Fibroblast of the conjunctiva (primary cell): ENCODE data around the gene COMMD4.

Experiments used
- DNase-seq: peaks from one replicate; pipeline ENCODE4 v3.0.0-alpha.2; 2010; ENCODE audit warnings: low read depth

COMMD4 gene

DNA sequence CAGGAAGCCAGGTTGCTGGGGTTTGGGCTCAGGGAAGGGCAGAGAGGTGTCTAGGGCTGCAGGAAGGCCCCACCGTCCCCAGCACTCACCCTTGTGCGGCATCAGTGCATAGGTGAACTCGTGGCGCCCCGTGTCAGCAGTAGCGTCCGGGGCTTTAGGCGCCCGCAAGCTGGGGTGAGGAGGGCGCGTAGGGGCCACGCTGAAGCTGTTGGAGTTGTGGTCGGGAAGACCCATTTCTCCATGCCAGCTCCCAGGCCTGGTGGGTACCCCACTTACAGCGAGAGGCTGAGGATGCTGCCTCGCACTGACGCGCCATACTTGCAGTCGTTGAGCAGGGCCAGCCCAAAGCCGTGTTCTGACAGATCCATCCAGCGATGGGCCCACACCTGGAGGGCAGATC lies 20.7 kb downstream of the COMMD4 start:
- DNase-seq: no peak

DNA sequence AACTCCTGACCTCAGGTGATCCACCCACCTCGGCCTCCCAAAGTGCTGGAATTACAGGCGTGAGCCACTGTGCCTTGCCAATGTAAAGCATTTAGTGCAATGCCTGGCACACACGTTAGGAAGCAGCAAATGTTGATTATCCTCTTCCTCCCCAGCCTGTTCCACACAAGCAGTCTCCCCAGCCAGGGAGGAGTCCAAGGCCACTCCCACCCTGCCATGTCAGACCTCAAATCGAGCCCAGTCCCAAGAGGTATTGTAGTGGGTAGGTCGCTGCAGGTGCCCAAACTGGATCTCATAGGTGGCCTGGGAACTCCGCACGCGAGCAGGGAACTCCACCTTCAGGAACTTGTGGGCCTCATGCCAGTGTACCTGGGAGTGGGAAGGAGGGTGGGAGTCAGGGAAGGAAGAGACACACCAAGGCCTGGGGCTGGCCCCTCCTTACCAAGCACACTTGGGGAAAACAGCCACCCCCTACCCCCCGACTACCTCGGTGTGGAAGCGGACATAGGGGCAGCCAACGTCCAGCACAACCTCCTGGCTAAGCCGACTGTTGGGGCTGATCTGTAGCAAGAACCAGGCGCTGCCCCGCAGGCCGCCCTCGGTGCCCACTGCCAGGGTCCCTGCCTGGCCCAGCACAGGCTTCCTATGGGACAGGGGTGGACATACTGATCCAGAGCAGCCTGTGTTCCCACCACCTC lies 22.3 kb downstream of the COMMD4 start:
- no peak for DNase-seq

DNA sequence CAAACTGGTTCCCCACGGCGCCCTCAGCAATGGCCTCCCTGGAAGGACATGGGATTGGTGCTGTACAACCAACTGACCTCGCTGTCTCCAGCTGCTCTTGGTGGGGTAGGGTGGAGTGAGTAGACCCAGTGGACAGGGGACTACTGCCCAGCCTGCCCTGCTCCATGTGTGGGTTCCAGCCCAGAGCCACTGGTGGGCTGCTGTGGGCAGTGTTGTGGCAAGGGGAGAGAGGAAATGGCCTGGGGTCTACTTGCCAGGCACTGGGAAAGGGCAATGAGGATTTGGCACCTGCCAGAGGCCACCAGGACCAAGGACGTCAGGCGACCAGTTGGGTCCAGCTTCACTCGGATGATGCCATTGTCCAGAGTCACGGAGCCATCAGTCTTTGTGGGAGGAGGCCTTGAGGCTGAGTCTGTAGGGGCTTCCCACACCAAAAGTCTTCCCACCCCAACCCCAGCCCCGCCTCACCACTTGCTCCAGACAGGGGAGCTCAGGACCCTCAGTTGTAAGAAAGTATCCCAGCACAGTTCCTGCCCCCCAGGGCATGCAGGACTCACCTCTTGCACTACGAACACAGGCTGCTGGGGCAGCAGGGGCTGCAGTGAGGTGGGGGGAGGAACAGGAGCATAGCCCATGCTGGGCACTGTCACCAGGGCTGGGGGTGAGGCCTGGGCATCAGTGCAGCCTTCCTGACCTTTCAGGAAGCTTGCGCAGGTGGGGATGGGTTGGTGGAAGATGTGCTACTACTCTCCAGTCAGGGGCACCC lies 23.1 kb downstream of the COMMD4 start:
- DNase-seq: no peak

DNA sequence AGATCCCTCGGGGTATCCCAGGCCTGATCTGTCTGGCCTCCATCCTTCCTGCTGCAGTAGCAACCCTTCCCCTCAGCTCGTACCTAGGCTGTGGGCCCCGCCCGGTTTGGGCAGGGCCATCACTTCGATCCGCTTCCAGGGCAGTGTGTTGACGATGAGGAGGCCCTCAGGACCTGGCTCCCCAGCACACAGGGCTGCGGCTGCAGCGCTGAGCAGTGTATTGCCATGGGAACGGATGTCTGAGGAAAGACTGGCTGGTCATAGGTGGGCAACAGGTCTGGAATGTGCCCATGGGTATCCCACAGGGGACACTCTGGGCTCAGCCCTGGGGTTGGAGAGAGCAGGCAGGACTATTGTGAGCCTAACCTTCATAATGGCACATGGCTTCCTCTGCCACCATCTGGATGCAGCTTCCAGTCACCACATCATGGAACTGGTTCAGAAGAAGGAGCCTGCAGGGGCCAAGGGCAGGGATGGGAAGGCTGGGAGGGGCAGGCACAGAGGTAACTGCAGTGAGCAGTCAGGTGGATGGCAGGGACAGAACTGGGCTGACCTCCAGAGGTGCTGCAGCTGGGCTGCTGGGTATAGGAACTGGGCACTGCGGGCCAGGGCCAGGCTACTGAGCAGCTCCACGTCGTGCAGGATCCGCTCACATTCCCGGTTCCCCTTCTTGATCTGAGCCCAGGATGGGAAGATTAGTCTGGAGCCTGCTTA lies 23.8 kb downstream of the COMMD4 start:
- no peak for DNase-seq

DNA sequence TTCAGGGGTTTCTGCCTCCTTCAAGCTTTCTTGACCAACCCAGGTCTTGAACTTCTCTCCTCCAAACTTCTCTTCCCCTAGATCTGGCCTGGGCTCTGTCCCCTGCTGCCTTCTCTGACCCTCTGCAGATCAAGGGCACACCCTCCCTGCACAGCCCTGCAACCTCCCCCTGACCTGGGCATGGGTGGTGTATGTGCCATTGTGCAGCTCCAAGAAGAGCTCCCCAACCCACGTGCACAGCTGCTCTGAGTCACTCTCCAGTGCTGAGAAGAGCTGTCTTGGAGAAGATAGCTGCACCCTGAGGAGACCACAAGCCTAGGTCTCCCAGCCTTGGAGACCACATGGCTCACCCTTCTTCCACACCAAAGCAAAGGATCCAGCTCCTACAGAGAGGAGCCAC lies 24.5 kb downstream of the COMMD4 start:
- no peak for DNase-seq

DNA sequence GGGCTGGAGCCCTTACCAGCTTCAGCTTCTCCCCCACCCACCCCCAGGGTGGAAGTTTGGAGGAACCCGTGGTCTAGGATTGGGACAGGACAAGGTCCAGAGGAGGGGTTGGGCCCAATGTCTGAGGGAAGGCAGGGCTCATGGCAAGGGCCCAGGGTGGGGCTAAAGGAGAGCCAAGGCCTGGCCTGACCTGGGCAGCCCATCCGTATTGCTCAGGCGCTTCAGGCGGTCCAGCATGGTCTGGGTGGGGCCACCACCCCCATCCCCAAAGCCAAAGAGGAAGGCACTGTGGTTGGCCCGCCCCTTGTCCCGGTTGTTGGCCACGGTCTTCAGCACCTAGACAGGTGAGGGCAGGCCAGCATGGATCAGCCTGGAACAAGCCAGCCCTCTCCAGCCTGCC lies 25.0 kb downstream of the COMMD4 start:
- no peak for DNase-seq

DNA sequence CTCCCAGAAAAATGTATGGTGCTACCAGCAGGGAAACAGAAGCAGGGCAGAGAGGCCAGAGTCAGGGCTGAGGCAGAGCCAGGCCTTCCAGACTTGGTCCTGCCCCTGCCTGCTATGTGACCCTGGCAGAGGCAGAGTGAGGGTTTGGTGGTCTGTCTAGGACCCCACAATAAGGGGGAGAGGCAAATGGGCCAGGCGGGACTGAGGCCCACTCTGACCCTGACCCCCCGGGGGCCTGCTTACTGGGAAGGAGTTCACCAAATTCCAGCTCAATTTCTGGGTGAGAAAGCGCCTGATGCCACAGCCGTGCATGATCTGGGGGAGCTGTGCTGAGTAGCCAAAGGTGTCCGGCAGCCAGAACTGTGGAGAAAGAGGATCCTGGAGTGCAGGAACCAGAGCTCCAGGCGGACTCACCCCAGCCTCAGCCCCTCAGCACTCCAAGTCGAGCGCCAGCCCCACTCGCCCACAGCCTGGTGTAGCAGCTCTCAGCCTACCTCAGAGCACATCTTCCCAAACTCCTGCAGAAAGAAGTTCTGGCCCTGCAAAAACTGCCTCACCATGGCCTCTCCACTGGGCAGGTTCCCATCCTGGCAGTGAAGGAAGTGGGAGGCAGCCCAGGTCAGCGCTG lies 25.6 kb downstream of the COMMD4 start:
- no peak for DNase-seq

DNA sequence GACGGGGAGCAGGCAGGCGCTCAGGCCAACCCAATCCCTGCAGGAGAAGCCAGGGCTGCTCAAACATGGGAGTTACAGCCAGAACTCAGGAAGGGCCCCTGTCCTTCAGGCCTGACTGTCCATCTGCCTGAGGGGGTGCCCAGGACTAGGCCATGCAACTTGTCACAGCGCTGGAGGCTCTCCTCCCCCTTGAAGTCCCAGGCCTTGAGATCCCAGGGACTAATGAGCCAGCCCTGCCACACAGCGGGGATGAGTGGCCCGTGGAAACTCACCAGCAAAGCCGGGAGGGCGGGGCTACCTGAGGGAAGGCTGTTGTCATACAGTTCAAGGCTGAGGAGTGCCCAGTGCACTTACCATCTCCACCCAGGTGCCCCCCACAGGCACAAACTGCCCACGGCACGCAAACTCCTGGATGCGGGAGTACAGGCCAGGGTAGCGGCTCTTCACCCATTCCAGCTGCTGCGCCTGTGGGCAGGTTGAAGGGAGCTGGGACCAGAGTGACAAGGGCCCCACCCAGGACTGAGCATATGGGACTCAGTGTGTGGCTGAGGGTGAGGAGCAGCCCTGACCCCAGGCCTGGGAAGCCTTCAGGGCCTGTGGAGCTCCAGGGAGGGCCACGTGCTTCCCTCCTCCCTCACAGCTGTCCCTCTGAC lies 26.3 kb downstream of the COMMD4 start:
- DNase-seq: no peak

DNA sequence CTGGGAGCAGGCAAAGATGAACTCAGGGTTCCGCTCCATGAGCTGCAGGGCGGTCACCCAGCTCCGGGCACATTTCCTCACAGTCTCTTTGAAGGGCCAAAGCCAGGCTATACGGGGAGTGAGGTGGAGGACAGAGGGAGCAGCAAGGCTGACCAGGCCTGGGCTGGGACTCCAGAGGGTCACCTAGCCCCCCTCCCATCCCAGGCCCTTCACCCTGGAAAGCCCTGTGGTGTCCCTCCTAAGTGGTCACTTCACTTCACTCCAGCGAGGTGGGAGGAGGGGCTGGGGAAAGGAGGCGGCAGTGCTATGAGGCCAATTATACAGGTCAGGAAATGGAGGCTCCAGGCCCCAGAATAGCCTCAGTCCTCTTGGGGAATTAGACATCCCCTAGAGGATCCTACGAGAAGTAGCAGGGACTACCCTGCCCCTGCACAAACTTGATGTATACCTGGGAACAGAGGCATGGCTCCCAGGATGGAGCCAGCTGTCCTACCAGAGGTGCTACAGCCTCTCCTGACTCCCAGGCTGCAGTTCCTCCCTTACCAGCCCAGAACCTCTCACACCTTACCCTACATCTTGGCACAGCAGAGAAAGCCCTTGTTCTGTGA lies 26.9 kb downstream of the COMMD4 start:
- no peak for DNase-seq

DNA sequence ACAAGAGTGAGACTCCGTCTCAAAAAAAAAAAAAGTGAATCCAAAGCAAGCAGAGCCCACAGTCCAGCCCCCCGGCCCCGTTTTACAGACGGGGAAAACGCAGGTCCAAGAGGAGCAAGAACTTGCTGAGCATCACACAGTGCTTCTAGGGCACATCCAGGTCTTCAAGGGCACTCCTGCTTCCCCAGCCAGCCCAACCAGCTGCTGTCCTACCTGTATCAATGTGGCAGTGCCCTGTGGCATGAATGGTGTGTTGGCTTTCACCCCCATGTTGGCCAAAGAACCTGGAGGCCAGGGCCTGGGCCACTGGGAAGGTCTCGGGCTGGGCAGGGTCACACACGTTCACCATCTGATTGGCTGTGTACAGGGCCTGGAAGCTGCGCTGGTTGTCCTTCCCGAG lies 27.9 kb downstream of the COMMD4 start:
- DNase-seq: no peak

DNA sequence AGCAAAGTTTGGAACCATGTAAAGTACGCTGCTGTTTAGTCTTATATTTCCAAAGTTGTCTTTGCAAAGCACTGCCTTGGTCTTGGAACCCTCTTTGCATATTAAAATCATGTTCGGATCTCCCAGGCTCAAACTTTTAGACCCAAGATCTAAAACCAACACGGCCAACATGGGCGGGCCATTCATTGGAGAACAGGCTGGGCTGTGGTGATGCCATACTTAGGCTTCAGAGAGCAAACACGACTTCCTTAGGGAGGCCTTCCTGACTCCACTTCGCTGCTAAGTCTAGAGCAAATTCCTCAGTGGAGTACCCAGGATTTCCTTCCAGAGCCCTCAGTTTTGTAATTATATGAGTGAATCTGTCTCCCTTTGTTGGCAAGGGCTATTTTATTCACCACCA lies 29.0 kb downstream of the COMMD4 start:
- DNase-seq: no peak

DNA sequence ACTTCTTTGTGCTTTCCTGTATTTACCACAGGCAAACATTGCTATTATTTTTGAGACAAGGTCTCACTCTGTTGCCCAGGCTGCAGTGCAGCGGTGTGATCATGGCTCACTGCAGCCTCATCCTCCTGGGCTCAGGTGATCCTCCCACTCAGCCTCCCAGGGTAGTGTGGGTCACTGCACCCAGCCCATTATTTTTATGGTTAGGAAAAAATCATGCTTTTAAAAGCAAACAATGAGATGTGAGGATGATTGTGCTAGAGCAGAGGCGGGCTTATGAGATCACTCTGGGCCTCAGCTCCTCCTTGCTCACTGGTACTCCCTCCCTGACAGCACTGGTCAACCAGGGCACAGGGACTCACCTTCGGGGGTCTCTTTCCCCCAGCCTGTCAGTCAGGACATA lies 30.3 kb downstream of the COMMD4 start:
- DNase-seq: no peak

DNA sequence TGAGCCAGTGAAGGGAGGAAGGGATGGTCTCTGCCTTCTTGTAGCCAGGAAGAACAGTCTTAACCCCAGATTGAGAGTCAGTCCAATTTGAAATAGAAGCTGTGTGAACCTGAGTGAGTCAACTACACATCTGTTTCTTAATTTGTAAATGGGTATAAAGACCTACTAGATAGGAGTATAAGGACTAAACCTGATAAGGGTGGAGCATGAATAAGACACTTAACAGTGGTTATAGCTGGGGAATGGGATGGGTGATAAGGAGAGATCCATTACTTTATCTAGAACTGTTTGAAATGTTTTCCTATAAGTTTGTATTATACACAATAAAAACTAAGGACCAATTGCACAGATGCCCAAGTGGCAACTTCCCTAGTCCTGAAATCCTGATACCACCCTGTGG lies 31.1 kb downstream of the COMMD4 start:
- no peak for DNase-seq

DNA sequence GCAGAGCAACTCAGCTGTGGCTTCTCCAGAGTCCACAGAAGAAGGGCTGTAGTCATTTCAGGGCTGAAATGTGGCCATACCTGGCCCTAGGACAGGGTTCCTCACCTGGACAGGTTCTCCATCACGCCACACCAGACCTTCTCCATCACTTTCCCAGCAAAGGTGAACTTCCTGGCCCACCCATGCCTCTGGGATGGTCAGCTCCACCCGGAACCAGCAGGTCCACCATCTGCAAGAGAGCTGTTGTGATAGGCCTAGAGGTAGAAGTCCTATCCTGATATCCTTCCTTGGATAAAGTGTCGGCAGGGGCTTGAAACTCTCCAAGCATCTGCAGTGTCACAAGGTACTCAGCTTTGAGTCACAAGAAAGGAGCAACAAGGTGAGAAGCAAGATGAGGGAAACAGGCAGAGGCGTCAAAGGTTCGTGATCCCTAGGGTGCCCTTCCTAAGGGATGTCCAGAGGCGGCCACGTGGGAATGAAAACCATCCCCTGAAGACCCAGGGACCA lies 31.6 kb downstream of the COMMD4 start:
- no peak for DNase-seq

DNA sequence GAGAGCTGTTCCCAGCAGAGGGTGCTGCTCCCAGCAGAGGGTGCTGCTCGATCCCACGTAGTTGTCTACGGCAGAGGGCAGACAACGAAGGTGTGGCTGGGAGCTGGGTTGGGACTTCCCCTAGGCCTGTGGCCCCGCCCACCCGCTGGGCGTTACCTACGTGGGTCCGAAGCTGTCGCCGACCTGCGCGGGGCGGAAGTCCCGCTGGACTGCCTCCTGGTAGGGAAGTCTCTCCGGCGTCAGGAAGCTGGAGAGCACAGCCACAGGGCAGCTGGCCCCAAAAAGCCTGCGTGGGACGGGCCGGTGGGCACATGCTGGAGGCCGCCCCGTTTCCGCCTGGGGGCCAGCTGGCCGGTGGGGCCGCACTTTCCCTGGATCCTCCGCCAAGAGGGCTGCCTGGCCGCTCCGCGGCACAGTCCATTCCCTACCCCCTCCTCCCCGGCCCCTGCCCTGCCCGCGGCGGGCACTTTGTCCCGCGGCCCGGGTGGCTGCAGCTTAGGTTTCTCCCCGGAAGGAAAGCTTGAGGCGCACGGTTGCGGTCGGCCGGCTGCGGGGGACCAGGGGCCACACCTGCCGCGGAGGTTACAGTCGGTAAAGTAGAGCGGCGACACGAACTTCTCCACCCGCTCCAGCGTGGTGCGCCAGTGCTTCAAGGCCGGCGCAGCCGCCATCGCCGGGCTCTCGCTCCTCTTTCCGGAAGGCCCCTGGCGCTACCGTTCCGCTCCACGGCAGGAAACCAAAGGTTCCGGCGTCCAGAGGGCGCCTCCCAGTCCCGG lies 32.2 kb downstream of the COMMD4 start, which contains the start of gene MAN2C1:
TSS of gene MAN2C1 (minus strand) at position 695 of the 776 bp plus-strand sequence. CDS start at position 671, 24 bp downstream.
- peak; percentile 92 for DNase-seq

DNA sequence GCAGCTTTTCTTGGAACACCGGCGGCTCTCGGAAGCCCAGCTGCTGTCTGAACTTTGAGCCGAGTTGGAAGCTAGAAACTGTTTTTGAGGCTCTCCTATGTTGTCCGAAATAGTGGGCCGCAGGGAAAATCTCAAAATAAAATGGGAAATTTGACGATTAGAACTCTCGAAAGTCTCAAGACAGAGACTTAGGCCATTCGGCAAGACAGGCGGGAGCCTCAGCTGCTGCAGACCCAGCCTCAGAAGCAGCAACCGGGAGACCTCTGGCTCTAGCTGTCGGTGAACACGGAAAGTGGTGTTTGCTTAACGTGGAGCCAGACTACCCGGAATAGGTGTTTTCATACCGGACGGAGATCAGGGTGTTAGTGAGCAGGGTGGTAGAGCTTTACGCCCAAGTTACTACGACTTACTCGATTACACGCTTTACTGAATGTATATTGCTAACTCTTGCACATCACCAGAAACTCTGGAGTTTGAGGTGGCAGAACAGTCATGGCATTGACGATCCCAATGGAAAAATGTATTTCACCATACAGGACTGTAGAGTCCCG lies 32.9 kb downstream of the COMMD4 start:
- DNase-seq: no peak

DNA sequence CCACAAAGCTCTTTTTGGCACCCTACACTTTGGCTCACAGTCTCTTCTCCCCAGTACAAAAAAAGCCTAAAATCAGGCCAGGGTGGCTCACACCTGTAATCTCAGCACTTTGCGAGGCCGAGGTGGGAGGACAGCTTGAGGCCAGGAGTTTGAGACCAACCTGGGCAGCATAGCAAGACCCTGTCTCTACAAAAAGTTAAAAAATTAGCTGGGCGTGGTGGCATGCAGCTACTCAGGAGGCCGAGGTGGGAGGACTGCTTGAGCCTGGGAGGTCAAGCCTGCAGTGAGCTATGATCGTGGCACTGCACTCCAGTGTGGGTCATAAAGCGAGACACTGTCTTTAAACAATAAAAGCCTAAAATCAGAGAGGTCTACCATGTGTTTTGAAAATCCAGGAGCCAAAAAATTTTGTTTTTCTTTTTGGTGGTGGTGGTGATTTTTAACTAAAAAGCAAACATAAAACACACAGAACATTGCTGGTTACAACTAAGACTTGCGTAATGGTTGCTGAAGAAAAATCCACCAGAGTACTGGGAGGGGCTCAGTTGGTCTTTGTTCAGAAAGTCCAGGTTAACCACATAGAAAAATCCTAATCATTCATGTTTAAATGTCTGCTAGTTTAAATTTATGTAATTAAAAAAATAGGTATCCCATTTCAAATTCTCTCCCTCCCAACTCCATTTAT lies 34.2 kb downstream of the COMMD4 start:
- DNase-seq: no peak

DNA sequence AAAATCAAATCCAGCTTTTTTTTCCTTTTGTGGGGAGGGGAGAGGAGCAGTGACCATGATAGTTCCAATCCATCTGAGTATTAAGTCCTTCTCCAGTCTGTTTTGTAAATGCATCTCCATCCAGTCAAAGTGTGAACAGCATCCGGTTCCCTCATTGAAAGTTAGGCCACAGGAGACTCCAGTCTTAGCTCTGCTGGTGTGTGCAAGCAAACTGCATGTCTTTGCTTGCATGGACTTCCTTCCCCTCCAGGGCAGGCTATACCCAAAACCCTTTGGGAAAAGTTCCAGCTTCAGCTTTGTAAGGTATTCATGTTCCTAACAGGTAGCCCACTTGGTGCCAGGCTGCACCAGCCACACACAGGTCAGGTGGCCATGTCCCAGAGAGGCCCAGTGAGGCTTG lies 35.6 kb downstream of the COMMD4 start:
- no peak for DNase-seq

DNA sequence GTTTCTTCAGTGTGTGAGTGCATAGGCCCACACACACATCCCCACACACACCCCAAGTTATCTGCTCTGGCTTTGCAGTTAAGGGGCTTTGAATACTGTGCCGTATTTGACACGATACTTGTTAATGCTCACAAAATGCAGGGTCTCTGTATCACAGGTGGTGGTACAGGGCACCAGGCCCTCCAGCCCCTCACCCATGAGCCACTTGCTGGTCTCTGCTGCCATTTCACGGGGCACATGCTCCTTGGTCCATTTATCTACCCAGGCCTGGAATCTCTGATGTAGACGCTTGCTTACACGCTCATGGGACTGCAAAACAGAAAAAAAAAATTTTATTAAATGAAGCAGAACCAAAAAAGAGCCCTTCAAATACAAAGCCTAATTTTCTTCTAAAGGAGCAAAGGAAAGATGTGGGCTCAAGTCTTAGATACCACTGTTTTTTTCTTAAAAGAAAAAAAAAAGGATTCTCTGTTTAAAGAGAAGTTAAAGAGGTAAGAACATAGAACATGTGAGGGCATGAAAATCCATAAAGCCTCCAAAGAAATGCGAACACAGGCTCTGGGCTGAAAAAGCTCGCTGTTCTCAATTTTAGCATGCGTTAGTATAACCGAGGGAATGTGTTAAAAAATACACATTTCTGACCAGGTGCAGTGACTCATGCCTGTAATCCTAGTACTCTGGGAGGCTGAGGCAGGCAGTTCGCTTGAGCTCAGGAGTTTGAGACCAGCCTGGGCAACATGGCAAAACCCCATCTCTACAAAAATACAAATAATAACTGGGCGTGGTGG lies 36.2 kb downstream of the COMMD4 start:
- no peak for DNase-seq
